NCI-H2081 treated with DMSO at 0.1 percent for 48 hours (cell line): Measurements from ENCODE around the gene TRRAP.

ENCODE experiments used
- DNase-seq: peaks from one replicate; lab custom pipeline; 2025; lab: John Stamatoyannopoulos, UW

TRRAP gene

GRCh38 chr7:98902523-98902922, 24.2 kb downstream of the TRRAP start:
- no peak for DNase-seq

GRCh38 chr7:98903246-98903645, 24.9 kb downstream of the TRRAP start:
- no peak for DNase-seq

- no peak for DNase-seq
Measured at GRCh38 chr7:98907570-98907969, 29.2 kb downstream of the TRRAP start.

GRCh38 chr7:98908585-98908984, 30.3 kb downstream of the TRRAP start:
- no peak for DNase-seq

DNA sequence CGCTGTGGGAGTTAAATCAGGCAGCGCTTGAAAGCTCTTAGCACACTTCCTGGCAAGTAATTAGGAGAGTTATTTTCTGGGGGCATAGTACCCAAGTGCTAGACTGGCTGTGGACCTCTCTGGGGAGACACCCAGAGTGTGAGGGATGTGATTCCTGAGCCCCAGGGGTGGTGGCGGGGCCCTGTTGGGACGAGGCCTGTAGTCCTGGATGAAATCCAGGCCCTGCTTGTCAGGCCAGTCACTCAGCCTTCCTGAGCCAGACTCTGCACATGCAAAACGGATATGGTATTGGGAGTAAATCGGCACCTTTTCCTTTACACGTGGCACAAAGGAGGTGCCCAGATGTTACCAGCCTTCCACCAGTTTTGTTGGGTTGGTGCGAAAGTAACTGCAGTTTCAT, 31.2 kb downstream of the TRRAP start:
- DNase-seq, result no peak

DNA sequence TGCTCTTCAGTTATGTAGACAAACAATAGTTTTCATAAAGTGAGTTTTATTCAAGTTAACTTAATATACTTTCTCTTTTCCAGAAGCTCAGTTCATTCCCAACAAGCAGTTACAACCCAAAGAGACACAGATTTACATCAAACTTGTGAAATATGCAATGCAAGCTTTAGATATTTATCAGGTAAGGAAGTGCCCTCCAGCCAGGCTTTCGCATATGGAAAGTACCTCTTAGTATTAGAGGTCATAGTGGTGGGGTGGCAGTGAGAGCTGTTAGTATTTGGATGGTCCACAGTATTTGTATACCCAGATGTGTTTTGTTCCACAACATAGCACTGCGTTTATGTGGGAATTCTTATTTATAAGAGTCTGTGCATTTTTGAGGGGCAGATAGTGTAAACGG, 32.1 kb downstream of the TRRAP start:
- no peak for DNase-seq

GRCh38 chr7:98911916-98912315, 33.6 kb downstream of the TRRAP start:
- DNase-seq, result no peak

DNA sequence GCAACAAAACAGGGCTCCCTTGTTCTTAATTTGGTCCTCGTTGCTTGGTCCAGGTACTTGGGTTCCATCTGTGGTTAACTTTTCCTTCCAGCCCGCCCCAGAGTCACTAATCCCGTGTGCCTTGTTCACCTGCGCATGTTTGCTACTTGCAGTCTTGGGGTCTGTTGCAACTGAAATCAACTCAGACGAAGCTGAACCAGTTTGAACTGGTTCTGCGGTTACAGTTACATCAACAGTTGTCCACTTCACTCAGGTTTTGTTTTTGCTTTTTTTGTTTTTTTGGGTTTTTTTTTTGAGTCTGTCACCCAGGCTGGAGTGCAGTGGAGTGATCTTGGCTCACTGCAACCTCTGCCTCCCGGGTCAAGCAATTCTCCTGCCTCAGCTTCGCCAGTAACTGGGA, 34.7 kb downstream of the TRRAP start:
- DNase-seq, result no peak

- no peak for DNase-seq
Measured at GRCh38 chr7:98913612-98914011, 35.3 kb downstream of the TRRAP start.

DNA sequence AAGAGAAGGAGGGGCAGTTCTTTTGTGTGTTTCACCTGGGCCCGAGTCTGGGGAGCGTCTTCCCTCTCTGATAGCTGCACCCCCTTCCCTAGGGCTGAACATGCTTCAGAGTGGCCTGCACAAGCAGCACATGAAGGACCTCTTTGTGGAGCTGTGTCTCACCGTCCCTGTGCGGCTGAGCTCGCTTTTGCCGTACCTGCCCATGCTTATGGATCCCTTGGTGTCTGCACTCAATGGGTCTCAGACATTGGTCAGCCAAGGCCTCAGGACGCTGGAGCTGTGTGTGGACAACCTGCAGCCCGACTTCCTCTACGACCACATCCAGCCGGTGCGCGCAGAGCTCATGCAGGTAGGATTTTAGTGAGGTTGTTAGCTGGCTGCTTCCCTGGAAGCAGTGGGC, 39.0 kb downstream of the TRRAP start:
- DNase-seq, result no peak

DNA sequence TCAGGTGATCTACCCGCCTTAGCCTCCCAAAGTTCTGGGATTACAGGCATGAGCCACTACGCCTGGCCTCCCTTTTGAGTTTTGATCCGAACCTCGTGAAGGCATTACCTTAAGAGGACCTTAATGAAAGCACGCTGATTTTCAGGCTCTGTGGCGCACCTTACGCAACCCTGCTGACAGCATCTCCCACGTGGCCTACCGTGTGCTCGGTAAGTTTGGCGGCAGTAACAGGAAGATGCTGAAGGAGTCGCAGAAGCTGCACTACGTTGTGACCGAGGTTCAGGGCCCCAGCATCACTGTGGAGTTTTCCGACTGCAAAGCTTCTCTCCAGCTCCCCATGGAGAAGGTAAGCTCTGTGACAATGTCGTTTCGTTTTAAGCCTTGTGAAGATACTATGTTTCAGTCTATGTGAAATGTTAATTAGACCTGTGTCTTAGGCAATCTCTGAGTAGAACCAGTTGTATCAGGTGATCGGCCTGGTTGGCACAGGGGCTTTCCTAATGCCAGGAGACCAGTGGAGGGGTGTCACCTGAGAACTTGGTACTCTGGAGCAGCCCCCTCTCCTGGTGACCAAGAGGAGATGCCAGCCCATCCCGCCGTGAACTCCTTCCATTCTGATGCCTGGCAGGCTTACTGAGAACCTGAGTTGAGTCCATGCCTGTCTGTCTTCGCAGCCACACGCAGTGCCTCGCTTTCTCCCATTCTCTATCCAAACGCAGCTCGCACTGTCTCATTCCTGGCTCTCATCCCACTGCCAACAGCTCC, 43.5 kb downstream of the TRRAP start:
- DNase-seq, result no peak

DNA sequence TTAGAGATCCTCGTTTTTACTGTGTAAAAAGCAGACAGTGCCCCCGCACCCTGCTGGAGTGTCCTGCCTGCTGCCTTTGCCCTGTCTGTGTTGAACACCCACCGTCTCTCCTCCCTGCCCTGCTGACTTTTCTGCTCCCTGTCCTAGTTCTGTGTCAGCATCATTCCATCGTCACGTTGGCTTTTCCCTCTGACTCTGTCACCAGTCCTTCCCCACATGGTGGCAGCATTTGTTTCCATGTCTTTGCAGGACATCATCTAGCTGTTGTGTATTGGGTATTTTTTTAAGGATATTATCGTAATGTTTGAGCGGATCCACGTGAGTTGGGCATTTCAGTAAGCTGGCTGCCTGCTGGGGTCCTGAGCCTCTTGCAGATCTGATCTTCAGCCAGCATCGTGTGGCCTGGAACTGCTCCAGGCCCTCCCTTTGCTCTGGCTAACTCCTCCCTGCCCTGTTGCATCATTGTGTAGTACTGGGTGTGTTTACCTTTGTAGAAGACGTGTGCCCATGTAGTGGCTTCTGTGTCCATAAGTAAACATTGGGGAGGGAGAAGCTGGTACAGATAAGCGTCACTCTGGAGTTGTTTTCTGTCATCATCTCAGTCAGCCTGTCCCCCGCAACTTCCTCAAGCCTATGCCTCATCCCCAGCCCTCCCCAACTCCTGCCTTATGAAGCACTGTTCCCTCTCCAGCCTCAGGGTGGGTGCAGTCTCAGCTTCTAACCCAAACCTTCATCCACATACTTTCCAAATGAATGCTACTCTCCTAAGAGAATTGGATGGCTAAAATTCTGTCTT, 44.3 kb downstream of the TRRAP start:
- DNase-seq, result no peak

GRCh38 chr7:98923512-98923911, 45.2 kb downstream of the TRRAP start:
- no peak for DNase-seq

GRCh38 chr7:98927125-98927524, 48.8 kb downstream of the TRRAP start:
- no peak for DNase-seq

DNA sequence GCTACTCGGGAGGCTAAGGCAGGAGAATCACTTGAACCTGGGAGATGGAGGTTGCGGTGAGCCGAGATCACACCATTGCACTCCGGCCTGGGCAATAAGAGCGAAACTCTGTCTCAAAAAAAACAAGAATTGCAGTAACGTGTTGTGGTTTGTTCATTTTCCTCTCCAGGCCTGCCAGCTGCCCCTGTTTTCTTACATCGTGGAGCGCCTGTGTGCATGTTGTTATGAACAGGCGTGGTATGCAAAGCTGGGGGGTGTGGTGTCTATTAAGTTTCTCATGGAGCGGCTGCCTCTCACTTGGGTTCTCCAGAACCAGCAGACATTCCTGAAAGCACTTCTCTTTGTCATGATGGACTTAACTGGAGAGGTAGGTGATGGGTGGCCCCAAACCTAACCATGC, 52.1 kb downstream of the TRRAP start:
- no peak for DNase-seq

- no peak for DNase-seq
Measured at GRCh38 chr7:98930921-98931320, 52.6 kb downstream of the TRRAP start.

DNA sequence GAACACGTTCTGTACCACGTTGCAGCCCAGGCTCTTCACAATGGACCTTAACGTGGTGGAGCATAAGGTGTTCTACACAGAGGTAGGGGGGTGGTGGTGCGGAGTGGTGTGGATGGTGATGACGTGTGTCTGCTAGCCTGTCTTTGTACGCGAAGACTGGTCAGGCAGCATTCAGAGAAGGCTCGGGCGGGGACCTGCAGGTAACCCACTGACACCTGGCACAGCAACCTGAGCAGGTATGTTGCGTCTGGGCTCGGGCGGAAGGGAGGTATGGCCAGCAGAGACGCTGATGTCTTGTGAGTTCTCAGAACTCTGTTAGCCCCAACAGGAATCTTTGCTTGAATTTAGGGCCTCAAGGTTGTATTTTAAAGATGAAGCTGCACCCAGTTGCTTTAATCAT, 55.0 kb downstream of the TRRAP start:
- no peak for DNase-seq

DNA sequence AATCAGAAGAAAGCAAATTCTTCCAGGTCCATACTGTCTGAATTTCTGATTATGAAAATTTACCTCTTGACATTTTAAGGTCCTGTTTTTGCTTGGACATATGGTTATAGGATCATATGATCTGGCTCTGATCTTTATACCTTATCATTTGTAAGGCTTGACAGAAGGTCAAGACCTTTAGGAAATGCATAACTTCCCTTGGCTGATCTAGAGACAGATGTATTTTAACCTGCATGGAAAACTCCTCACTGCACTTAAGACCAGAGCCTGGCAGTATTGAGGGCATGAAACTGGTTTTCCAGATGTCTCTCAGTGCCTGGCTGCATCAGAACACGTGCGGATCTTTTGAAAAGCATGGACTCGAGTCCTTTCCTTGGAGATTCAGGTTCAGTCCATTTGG, 55.9 kb downstream of the TRRAP start:
- no peak for DNase-seq

GRCh38 chr7:98935811-98936210, 57.5 kb downstream of the TRRAP start:
- no peak for DNase-seq

DNA sequence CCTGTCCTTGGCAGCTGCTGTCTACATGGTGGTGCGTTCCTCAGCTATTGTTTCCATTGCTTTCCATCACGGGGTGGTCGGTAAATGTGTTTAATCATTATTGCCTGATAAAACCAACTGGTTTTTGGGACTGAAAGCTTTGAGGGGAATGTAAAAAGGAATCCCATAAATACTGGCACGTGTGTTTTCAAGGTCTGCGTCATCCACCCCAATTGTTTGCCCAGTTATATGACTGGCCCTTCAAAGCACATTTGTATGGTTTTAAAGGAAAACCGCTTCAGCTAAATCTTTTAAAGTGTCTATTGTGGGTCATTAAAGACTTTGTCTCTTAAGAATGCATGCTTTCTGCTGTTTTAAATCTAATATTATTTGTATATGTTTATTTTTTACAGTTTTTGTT, 65.0 kb downstream of the TRRAP start:
- no peak for DNase-seq

DNA sequence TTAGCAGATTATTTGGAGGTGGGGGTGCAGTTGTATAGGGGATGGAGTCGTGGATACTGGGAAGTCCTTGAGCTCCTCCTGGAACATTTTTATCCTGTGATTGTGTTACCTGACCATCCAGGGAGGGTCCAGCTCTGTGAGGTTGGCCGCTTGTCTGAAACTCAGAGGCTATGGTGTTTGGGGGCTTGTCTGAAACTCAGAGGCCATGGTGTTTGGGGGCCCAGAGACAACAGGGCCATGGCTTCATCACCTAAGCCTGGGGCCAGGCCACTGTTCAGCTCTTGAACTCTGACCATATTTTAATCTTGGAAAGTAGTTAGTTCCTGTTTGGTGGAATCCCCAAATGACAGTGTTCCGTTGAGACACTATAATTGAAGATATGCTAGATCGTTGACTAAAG, 66.1 kb downstream of the TRRAP start:
- no peak for DNase-seq

DNA sequence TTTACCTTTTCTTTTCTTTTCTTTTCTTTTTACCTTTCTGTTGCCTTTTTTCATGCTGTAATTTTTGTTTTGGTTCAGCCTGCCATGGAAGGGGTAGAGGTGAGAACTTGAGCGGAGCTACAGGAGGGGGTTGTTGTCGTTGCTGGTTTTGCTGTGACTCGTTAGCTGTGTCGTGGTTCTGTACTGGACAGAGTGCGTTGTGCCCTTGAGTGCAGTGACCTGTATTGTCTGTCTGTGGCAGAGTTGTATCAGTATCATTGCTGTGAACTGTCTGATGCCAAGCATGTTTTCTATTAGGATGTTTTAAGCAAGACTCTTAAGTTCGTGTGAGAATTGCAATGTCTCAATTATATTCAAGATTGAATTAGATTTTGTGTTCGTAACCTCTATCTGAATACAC, 67.5 kb downstream of the TRRAP start:
- no peak for DNase-seq

GRCh38 chr7:98946389-98946788, 68.1 kb downstream of the TRRAP start:
- no peak for DNase-seq
